CD4-positive, alpha-beta T cell treated with Interleukin-17A for 4 hours (primary cell): Measurements from ENCODE around the gene RNF123.
"Not testable (repeated sequence)": the region's sequence is repeated elsewhere in the genome, so short reads cannot be mapped to it uniquely, and the experiment has no call there.

ENCODE experiments used
- DNase-seq: peaks from one replicate; pipeline ENCODE4 v3.0.0-alpha.2; 2020; ENCODE audit warnings: mixed read lengths

The RNF123 gene

GRCh38 chr3:49683162-49683561, 6.2 kb upstream of the RNF123 start:
- DNase-seq = no peak

DNA sequence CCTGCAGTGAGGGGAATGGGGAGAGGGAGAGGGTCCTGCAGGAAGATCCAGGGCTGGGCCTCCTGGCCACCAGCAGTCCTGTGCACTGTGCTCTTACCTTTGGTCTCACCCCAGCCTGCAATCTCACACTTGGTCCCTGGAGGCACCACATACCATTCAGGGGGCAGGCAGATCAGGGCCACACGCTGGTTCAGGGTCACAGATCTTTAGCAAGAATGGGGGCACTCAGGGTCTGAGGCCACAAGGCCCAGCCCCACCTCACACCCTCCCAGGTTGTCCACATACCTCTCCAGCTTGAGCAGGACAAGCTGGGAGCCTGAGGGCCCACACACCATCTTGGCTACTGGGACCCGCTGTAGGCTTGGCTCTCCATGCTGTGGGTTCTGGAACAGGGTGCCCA, 4.9 kb upstream of the RNF123 start:
- not testable (repeated sequence) for DNase-seq

DNA sequence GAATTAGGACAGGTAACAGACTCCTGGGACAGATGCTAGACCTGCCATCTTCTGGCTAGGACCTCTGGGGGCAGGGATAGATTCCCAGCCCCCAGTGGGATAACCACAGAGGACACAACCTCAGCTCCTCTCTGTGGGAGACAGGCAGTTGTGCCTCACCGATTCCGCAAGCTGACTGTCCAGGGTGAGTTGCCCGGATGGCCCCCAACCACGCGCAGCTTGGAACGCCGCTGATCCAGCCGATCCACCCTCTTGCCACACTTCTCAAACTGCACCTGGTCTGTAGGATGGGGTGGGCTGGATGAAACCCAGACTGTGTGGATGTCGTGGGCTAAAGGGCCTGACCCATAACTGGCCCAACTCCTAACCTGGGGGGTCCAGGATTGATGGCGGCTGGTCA, 4.3 kb upstream of the RNF123 start:
- DNase-seq = not testable (repeated sequence)

- DNase-seq = not testable (repeated sequence)
These were observed 3.5 kb upstream of the RNF123 start for GRCh38 chr3:49685846-49686245.

DNA sequence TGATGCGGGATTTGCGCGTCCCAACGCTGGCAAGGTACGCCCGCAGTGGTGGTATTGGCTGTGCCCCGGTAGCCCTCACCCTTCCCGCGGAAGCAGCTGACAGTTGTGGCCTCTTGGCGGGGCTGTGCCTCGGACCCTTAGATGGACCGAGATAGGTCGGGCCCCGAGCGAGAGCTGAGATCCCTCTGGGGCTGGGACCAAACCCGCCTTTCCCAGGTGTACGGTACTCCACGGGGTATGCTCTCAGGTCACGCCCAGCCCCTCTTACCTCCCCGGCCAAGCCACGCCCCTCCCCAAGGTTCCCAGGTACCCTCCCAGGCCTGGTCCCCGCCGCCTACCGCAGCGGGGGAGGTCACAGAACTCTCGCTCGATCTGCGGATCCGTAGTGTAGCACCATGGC, 3.0 kb upstream of the RNF123 start:
- peak; percentile 65 for DNase-seq

- peak; percentile 49 for DNase-seq
These were observed 2.5 kb upstream of the RNF123 start for GRCh38 chr3:49686769-49687423.

- not testable (repeated sequence) for DNase-seq
These were observed 1.9 kb upstream of the RNF123 start for GRCh38 chr3:49687424-49687795.

- DNase-seq = peak; percentile 8
These were observed 865 bp upstream of the RNF123 start for GRCh38 chr3:49688338-49689045.

GRCh38 chr3:49689908-49690624, 709 bp downstream of the RNF123 start:
- DNase-seq = not testable (repeated sequence)

DNA sequence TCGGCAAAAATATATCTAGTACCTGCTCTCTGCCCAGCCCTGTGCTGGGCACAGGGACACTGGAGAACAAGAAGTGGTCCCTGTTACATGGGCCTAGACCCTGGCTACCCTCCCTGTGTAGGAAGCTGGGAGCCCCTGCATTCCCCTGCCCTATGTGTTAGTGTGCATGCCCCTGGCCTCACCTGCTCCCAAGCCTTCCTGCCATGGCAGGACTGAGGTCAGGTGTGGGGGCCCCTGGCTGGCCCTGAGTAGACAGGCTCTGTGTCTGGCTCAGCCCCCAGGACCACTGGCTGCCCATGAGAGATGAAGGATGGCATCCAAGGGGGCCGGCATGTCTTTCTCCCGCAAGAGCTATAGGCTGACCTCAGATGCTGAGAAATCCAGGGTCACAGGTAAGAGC, 1.5 kb downstream of the RNF123 start:
- not testable (repeated sequence) for DNase-seq

- DNase-seq = not testable (repeated sequence)
These were observed 2.1 kb downstream of the RNF123 start for GRCh38 chr3:49691481-49691880.

DNA sequence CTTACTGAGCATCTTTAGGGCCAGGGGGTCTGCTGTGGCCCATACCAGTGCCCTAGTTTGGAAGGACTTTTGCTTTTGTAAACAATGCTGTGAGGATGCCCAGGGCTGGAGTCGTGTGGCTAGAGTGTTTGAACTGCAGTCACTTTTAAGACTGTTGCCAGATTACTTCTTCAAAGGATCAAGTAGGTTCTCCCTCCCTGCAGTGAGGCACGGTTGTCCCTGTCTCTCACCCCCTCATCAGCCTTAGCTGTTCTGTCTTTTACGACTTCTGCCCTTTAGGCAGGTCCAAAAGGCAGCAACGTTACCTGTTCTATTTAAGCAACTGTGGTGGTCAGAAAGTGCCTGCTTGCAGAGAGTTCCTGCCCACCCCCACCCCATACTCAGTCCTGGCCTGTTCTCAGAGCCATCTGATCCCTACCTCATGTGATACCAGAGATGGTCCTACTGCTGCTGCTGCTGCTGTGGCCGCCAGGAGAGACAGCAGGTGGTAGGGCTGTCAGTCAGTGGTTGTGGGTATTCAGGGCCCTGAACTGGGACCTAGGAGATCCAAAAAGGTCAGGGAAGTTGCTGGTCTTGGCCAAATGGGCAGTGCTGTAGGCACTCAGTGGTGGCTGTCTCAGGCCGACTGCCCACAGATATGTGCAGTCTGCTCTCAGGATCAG, 5.2 kb downstream of the RNF123 start:
- DNase-seq = not testable (repeated sequence)

- not testable (repeated sequence) for DNase-seq
These were observed 6.1 kb downstream of the RNF123 start for GRCh38 chr3:49695350-49696015.

- DNase-seq = no peak
These were observed 10.1 kb downstream of the RNF123 start for GRCh38 chr3:49699281-49699979.

- no peak for DNase-seq
These were observed 10.7 kb downstream of the RNF123 start for GRCh38 chr3:49700014-49700413.

GRCh38 chr3:49700453-49701128, 11.2 kb downstream of the RNF123 start:
- no peak for DNase-seq

GRCh38 chr3:49701388-49702077, 12.2 kb downstream of the RNF123 start:
- DNase-seq = no peak

DNA sequence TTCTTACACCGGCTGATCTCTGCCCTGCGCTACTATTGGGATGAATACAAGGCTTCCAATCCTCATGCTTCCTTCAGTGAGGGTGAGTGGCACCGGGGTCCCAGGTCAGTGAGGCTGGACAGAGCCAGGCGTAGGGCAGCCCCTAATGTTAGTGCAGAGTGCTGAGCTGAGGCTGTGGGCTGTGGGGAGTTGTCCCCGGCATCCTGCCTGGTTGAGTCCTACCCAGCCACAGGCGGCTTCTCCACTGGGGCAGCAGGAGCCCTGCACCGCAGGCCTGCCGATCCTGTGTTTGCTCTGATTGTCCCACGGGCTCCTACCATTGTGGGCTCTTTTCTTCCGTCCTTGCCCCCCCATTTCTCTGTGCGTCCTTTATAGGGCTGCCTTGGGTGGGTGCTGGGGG, 13.3 kb downstream of the RNF123 start:
- no peak for DNase-seq

DNA sequence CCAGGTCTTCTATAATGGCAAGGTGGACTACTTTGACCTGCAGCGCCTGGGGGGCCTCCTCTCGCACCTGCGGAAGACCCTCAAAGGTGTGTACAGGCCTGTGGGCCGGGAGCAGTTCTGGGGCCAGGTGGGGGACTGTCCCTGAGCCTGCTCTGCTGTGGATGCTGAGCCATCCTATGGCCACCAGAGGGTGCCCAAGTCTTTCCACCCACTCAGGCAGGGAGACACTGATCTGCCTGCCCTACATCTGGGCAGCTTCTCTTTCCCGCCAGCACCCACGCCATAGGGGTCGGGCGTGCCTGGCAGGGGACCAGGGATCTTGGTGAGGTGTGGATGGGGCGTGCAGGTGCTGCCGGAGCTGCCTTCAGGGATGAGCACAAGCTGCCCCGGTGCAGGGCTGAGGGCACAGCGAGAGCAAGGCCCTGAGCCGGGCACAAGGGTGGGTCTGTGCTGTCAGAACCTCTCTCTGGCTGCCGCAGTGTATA, 14.1 kb downstream of the RNF123 start:
- peak; percentile 73 for DNase-seq

DNA sequence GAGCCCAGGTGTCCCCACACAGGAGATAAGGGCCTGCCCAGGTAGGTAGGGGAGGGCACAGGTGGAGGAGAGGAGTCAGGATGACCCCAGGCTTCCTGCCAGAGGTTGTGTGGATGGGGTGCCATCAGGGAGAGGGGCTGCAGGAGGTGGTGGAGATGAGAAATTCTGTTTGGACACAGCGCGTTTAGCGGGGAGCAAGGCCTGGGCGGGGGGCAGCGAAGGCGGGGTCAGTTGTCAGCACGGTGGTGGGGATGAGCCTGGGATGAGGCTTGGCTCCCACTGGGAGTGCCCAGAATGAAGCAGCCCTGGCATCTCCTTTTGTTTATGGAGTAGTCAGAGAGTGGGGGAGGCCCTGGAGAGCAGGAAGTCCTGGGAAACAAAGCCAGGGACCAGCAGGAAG, 14.6 kb downstream of the RNF123 start:
- no peak for DNase-seq

DNA sequence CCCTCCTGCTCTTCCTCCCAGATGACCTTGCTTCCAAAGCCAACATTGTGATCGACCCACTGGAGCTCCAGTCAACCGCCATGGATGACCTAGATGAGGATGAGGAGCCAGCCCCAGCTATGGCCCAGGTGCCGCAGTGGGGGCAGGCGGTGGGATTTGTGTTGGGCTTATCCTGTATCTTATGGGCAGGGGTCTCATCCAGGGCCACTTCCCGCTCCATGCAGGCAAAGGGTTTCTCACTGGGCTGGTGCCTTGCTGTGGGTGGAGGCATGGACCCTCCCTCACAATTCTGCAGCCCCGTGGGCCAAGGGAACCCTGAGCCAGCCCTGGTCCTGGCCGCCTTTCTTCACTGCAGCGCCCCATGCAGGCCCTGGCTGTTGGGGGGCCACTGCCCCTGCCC, 15.3 kb downstream of the RNF123 start:
- DNase-seq = no peak
